BJ (cell line): Measurements from ENCODE around the gene C1QL3. TPM values are rescaled to one million over a fixed set of nuclear protein-coding genes. Genes with fewer than 3 reads are reported as not detected.

Experiments
- CTCF ChIA-PET: fragments of 350-600 bp; formaldehyde crosslinking; extraction: SDS; loops from one replicate; lab custom pipeline; 2021; ENCODE audit warnings: antibody characterized with exemption, inconsistent platforms; lab: Yijun Ruan, JAX
- POLR2A ChIA-PET: fragments of 300-600 bp; sonication (Branson Sonifier 250); formaldehyde crosslinking; extraction: SDS; loops from one replicate; lab custom pipeline; 2021; ENCODE audit warnings: antibody characterized with exemption; lab: Charles Lee
- DNase-seq: peaks from one replicate; pipeline ENCODE4 v3.0.0-alpha.2; 2011; ENCODE audit warnings: low read depth
- H3K27me3 ChIP-seq: 2 replicates; pipeline ENCODE4 v1.6.0; 2011; ENCODE audit warnings: low read length; ENCODE audit not compliant: control insufficient read depth, insufficient read depth
- H3K36me3 ChIP-seq: 2 replicates; pipeline ENCODE4 v1.5.1; 2011; ENCODE audit warnings: low read length; ENCODE audit not compliant: control insufficient read depth, insufficient read depth
- H3K4me3 ChIP-seq: 2 replicates; pipeline ENCODE4 v1.5.1; 2011; ENCODE audit warnings: low read depth, mild to moderate bottlenecking, control low read depth, low read length
- CTCF ChIP-seq: IDR thresholded peaks from 2 replicates; pipeline ENCODE4 v1.5.1; 2011; ENCODE audit warnings: low read depth, mild to moderate bottlenecking, control low read depth, inconsistent platforms, low read length, moderate library complexity; ENCODE audit not compliant: insufficient read depth
- polyA plus RNA-seq: library from polyadenylated mRNA; depleted of rRNA; stranded (reverse); fragments of >200 nt; gene quantifications from 2 replicates; pipeline ENCODE4 v1.2.3, GENCODE V29; 2011

The C1QL3 gene
- polyA plus RNA-seq, 1 experiment = not detected

GRCh38 chr10:16519250-16519907, 2.3 kb downstream of the C1QL3 start:
- CTCF ChIA-PET = interaction anchor here (1.3 kb wide), 1 partner anchor 25 kb away, joined by 4 read pairs; no protein-coding TSS in a partner anchor
- POLR2A ChIA-PET = no interaction called here
- no peaks in the 10 kb centered on the region; the same call in 1 of the 2 replicates for H3K36me3 ChIP-seq
- peaks cover 29% of the 10 kb centered on the region for H3K27me3 ChIP-seq
- no peak for DNase-seq
- TF ChIP-seq CTCF = no peak
- no peak overlapping the region for H3K4me3 ChIP-seq

- Histone ChIP-seq H3K27me3 (peaks cover 24% of the 10 kb centered on the region), H3K4me3 (no peak overlapping the region), H3K36me3 (no peaks in the 10 kb centered on the region; the same call in 1 of the 2 replicates)
- DNase-seq = no peak
- TF ChIP-seq CTCF = peak; percentile 25; the same call in 1 of the 2 replicates
- CTCF ChIA-PET = interaction anchor here (1.3 kb wide), 1 partner anchor 25 kb away, joined by 4 read pairs; no protein-coding TSS in a partner anchor
- POLR2A ChIA-PET = no interaction called here
Measured at GRCh38 chr10:16518822-16519221, 2.9 kb downstream of the C1QL3 start.

GRCh38 chr10:16510843-16511242, 10.8 kb downstream of the C1QL3 start:
- no peak for TF ChIP-seq CTCF
- POLR2A ChIA-PET = no interaction called here
- H3K27me3 ChIP-seq = no peaks in the 10 kb centered on the region
- no peak for DNase-seq
- no peak overlapping the region for H3K4me3 ChIP-seq
- CTCF ChIA-PET = no interaction called here
- no peaks in the 10 kb centered on the region for H3K36me3 ChIP-seq

- Histone ChIP-seq H3K27me3 (no peaks in the 10 kb centered on the region), H3K4me3 (no peak overlapping the region), H3K36me3 (no peaks in the 10 kb centered on the region)
- TF ChIP-seq CTCF = no peak
- no peak for DNase-seq
- ChIA-PET POLR2A (no interaction called here), CTCF (no interaction called here)
Measured at GRCh38 chr10:16509996-16510395, 11.7 kb downstream of the C1QL3 start.

GRCh38 chr10:16505161-16505560, 16.5 kb downstream of the C1QL3 start:
- H3K36me3 ChIP-seq = no peaks in the 10 kb centered on the region
- CTCF ChIA-PET = no interaction called here
- POLR2A ChIA-PET = no interaction called here
- no peak overlapping the region for H3K4me3 ChIP-seq
- no peaks in the 10 kb centered on the region for H3K27me3 ChIP-seq
- DNase-seq = no peak
- no peak for TF ChIP-seq CTCF
